DMS 273 (cell line): ENCODE results near the gene DCDC1.

Experiments used
- DNase-seq: peaks from one replicate; lab custom pipeline; 2025; ENCODE audit not compliant: unreplicated experiment; lab: John Stamatoyannopoulos, UW

DCDC1 gene

GRCh38 chr11:31106968-31107576 is 262.5 kb downstream of the DCDC1 start:
- peak; percentile 86 for DNase-seq

- DNase-seq = peak; percentile 44
Observed at GRCh38 chr11:31106326-31106725, 263.2 kb downstream of the DCDC1 start.

- DNase-seq = no peak
Observed at GRCh38 chr11:31102875-31103274, 266.7 kb downstream of the DCDC1 start.

GRCh38 chr11:31102316-31102715 is 267.2 kb downstream of the DCDC1 start:
- no peak for DNase-seq

- no peak for DNase-seq
Observed at GRCh38 chr11:31096191-31096805, 273.2 kb downstream of the DCDC1 start.

GRCh38 chr11:31092638-31093037 is 276.9 kb downstream of the DCDC1 start:
- DNase-seq = no peak

- DNase-seq = no peak
Observed at GRCh38 chr11:31089117-31089516, 280.4 kb downstream of the DCDC1 start.

GRCh38 chr11:31069447-31070205 is 299.9 kb downstream of the DCDC1 start:
- DNase-seq = no peak

- no peak for DNase-seq
Observed at GRCh38 chr11:31060880-31061279, 308.7 kb downstream of the DCDC1 start.

- no peak for DNase-seq
Observed at GRCh38 chr11:31059529-31059928, 310.0 kb downstream of the DCDC1 start.

- DNase-seq = peak; percentile 10
Observed at GRCh38 chr11:31050061-31050765, 319.3 kb downstream of the DCDC1 start.

GRCh38 chr11:31045335-31045734 is 324.2 kb downstream of the DCDC1 start:
- peak; percentile 5 for DNase-seq

- DNase-seq = no peak
Observed at GRCh38 chr11:31030138-31030792, 339.3 kb downstream of the DCDC1 start.

- DNase-seq = no peak
Observed at GRCh38 chr11:31026315-31026714, 343.2 kb downstream of the DCDC1 start.

GRCh38 chr11:31022080-31022479 is 347.5 kb downstream of the DCDC1 start:
- DNase-seq = no peak

- no peak for DNase-seq
Observed at GRCh38 chr11:31019786-31020185, 349.8 kb downstream of the DCDC1 start.

- no peak for DNase-seq
Observed at GRCh38 chr11:31005202-31005601, 364.3 kb downstream of the DCDC1 start.

- no peak for DNase-seq
Observed at GRCh38 chr11:31001427-31001826, 368.1 kb downstream of the DCDC1 start.

- no peak for DNase-seq
Observed at GRCh38 chr11:31000381-31000780, 369.2 kb downstream of the DCDC1 start.

GRCh38 chr11:30992513-30992849 is 377.1 kb downstream of the DCDC1 start:
- peak; percentile 5 for DNase-seq

- DNase-seq = no peak
Observed at GRCh38 chr11:30991802-30992512, 377.6 kb downstream of the DCDC1 start.
